Measurements from ENCODE around the gene DPP9. TPM values are rescaled to one million over a fixed set of nuclear protein-coding genes. Genes with fewer than 3 reads are reported as not detected.
A peak's percentile ranks its signal among the peaks of the same experiment; 100 is the strongest.

The DPP9 gene
- total and polyA plus RNA-seq, 2 of the 13 experiments (the other 11 are each of a cell fraction or from before 2014, with no cell fraction given) = 8.4 to 25.8 TPM

- TF ChIP-seq REST (IDR thresholded peaks at IDR 0.05; ENCODE audit: borderline replicate concordance in 1 of 2, low read depth in 1 of 2, low read length in 2 of 2) (peak in 1 of 2 experiments; percentile 37; a peak in 1 of 4 replicates), KLF11 (CRISPR knock-in tag; IDR thresholded peaks at IDR 0.05) (no peak), FOXA1 (IDR thresholded peaks at IDR 0.05) (no peak), FOXA1 (CRISPR knock-in tag; IDR thresholded peaks at IDR 0.05) (peak; percentile 79), ELF3 (CRISPR knock-in tag; IDR thresholded peaks at IDR 0.05) (0 out of 2 replicates have a peak, but pooled peaks have one; percentile 54), POLR2G (IDR thresholded peaks at IDR 0.05; ENCODE audit: low read depth, low read length) (no peak), RNF2 (conservative IDR thresholded peaks at IDR 0.05; ENCODE audit: low read depth) (no peak), TFDP2 (CRISPR knock-in tag; IDR thresholded peaks at IDR 0.05) (peak; percentile 48; the same call in 1 of the 2 replicates), ZNF33B (CRISPR knock-in tag; IDR thresholded peaks at IDR 0.05) (peak; percentile 36; the same call in 1 of the 2 replicates), TARDBP (CRISPR knock-in tag; IDR thresholded peaks at IDR 0.05) (peak; percentile 51; the same call in 1 of the 2 replicates), MLLT10 (CRISPR knock-in tag; IDR thresholded peaks at IDR 0.05) (no peak), RFXAP (CRISPR knock-in tag; IDR thresholded peaks at IDR 0.05; ENCODE audit: borderline replicate concordance) (peak; percentile 58; the same call in 1 of the 2 replicates), SP140L (CRISPR knock-in tag; IDR thresholded peaks at IDR 0.05; ENCODE audit: borderline replicate concordance) (no peak), EZH2 (conservative IDR thresholded peaks at IDR 0.05; ENCODE audit: low read depth, low read length) (no peak)
- TF ChIP-seq, protein P1, sequence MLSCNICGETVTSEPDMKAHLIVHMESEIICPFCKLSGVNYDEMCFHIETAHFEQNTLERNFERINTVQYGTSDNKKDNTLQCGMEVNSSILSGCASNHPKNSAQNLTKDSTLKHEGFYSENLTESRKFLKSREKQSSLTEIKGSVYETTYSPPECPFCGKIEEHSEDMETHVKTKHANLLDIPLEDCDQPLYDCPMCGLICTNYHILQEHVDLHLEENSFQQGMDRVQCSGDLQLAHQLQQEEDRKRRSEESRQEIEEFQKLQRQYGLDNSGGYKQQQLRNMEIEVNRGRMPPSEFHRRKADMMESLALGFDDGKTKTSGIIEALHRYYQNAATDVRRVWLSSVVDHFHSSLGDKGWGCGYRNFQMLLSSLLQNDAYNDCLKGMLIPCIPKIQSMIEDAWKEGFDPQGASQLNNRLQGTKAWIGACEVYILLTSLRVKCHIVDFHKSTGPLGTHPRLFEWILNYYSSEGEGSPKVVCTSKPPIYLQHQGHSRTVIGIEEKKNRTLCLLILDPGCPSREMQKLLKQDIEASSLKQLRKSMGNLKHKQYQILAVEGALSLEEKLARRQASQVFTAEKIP (CRISPR knock-in tag; IDR thresholded peaks at IDR 0.05; ENCODE audit: borderline replicate concordance) = no peak
- TF ChIP-seq, protein P2, sequence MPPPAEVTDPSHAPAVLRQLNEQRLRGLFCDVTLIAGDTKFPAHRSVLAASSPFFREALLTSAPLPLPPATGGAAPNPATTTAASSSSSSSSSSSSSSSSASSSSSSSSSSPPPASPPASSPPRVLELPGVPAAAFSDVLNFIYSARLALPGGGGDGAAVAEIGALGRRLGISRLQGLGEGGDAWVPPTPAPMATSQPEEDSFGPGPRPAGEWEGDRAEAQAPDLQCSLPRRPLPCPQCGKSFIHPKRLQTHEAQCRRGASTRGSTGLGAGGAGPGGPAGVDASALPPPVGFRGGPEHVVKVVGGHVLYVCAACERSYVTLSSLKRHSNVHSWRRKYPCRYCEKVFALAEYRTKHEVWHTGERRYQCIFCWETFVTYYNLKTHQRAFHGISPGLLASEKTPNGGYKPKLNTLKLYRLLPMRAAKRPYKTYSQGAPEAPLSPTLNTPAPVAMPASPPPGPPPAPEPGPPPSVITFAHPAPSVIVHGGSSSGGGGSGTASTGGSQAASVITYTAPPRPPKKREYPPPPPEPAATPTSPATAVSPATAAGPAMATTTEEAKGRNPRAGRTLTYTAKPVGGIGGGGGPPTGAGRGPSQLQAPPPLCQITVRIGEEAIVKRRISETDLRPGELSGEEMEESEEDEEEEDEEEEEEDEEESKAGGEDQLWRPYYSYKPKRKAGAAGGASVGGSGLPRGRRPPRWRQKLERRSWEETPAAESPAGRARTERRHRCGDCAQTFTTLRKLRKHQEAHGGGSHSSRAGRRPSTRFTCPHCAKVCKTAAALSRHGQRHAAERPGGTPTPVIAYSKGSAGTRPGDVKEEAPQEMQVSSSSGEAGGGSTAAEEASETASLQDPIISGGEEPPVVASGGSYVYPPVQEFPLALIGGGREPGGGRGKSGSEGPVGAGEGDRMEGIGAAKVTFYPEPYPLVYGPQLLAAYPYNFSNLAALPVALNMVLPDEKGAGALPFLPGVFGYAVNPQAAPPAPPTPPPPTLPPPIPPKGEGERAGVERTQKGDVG (CRISPR knock-in tag; IDR thresholded peaks at IDR 0.05; ENCODE audit: borderline replicate concordance) = 0 out of 2 replicates have a peak, but pooled peaks have one; percentile 62
- TF ChIP-seq, protein P3, sequence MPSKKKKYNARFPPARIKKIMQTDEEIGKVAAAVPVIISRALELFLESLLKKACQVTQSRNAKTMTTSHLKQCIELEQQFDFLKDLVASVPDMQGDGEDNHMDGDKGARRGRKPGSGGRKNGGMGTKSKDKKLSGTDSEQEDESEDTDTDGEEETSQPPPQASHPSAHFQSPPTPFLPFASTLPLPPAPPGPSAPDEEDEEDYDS (CRISPR knock-in tag; IDR thresholded peaks at IDR 0.05) = peak; percentile 37; the same call in 1 of the 2 replicates
Measured at GRCh38 chr19:4715529-4716221, 8.0 kb downstream of the DPP9 start (continued).
